Measurements from ENCODE around the gene ATP5MC3. TPM values are rescaled to one million over a fixed set of nuclear protein-coding genes. Genes with fewer than 3 reads are reported as not detected.

The ATP5MC3 gene
- total and polyA plus RNA-seq, 2 of the 13 experiments (the other 11 are each of a cell fraction or from before 2014, with no cell fraction given) = 676 to 1,007 TPM

GRCh38 chr2:175181877-175182308 lies 383 bp upstream of the ATP5MC3 start (continued):
- TF ChIP-seq ATF4 (CRISPR knock-in tag; IDR thresholded peaks at IDR 0.05) (0 out of 4 replicates have a peak, but pooled peaks of 1 of the 2 experiments have one; percentile 30), TEAD2 (CRISPR knock-in tag; IDR thresholded peaks at IDR 0.05) (no peak), ZNF558 (CRISPR knock-in tag; IDR thresholded peaks at IDR 0.05; ENCODE audit: borderline replicate concordance) (0 out of 2 replicates have a peak, but pooled peaks have one; percentile 42), RELA (CRISPR knock-in tag; IDR thresholded peaks at IDR 0.05) (no peak), ZNF318 (CRISPR knock-in tag; IDR thresholded peaks at IDR 0.05) (no peak), ARID2 (CRISPR knock-in tag; IDR thresholded peaks at IDR 0.05; ENCODE audit: borderline replicate concordance) (0 out of 2 replicates have a peak, but pooled peaks have one; percentile 72), NR1H2 (CRISPR knock-in tag; IDR thresholded peaks at IDR 0.05; ENCODE audit: borderline replicate concordance, low read depth) (0 out of 2 replicates have a peak, but pooled peaks have one; percentile 4), PLRG1 (conservative IDR thresholded peaks at IDR 0.05) (no peak), BRF2 (CRISPR knock-in tag; IDR thresholded peaks at IDR 0.05) (peak; percentile 47; the same call in 1 of the 2 replicates), ZNF552 (CRISPR knock-in tag; IDR thresholded peaks at IDR 0.05; ENCODE audit: borderline replicate concordance) (no peak), ZBTB10 (CRISPR knock-in tag; IDR thresholded peaks at IDR 0.05; ENCODE audit: borderline replicate concordance) (no peak), PRMT3 (CRISPR knock-in tag; IDR thresholded peaks at IDR 0.05; ENCODE audit: borderline replicate concordance, low read depth) (no peak), MATR3 (CRISPR knock-in tag; IDR thresholded peaks at IDR 0.05) (no peak), HNRNPH1 (optimal IDR thresholded peaks at IDR 0.05; ENCODE audit: low read depth, low read length) (no peak), KLF11 (CRISPR knock-in tag; IDR thresholded peaks at IDR 0.05) (0 out of 2 replicates have a peak, but pooled peaks have one; percentile 2), HMGA1 (CRISPR knock-in tag; conservative IDR thresholded peaks at IDR 0.05) (no peak), THYN1 (CRISPR knock-in tag; IDR thresholded peaks at IDR 0.05; ENCODE audit: borderline replicate concordance, low read depth) (0 out of 2 replicates have a peak, but pooled peaks have one; percentile 94)
